Trophoblast cell (in vitro differentiated cells and primary cell): Measurements from ENCODE around the gene RTN4R.

ENCODE experiments used
- DNase-seq, 2 donors: peaks; one replicate each; pipeline ENCODE4 v3.0.0-alpha.2; 2016
- H2AFZ ChIP-seq: 2 replicates; pipeline ENCODE4 v1.6.1; 2013; ENCODE audit warnings: low read length, moderate library complexity, mild to moderate bottlenecking; ENCODE audit not compliant: insufficient read depth, poor library complexity
- H2AK5ac ChIP-seq: 2 replicates; pipeline ENCODE4 v1.6.1; 2013; ENCODE audit warnings: mild to moderate bottlenecking, low read length
- H2BK120ac ChIP-seq: 2 replicates; pipeline ENCODE4 v1.6.1; 2013; ENCODE audit warnings: low read length, mild to moderate bottlenecking, moderate library complexity; ENCODE audit not compliant: insufficient read depth, poor library complexity
- H2BK12ac ChIP-seq: 2 replicates; pipeline ENCODE4 v1.6.1; 2013; ENCODE audit warnings: mild to moderate bottlenecking, low read length, moderate library complexity
- H2BK5ac ChIP-seq: 2 replicates; pipeline ENCODE4 v1.6.1; 2013; ENCODE audit warnings: low read length, low read depth, moderate library complexity, mild to moderate bottlenecking; ENCODE audit not compliant: poor library complexity
- H3K14ac ChIP-seq: 2 replicates; pipeline ENCODE4 v1.6.1; 2013; ENCODE audit warnings: mild to moderate bottlenecking, low read length
- H3K18ac ChIP-seq: 2 replicates; pipeline ENCODE4 v1.6.1; 2013; ENCODE audit warnings: mild to moderate bottlenecking, low read length
- H3K23ac ChIP-seq: 2 replicates; pipeline ENCODE4 v1.6.1; 2013; ENCODE audit warnings: low read length
- H3K27ac ChIP-seq: 2 replicates; pipeline ENCODE4 v1.5.1; 2013; ENCODE audit warnings: low read depth, mild to moderate bottlenecking, inconsistent platforms, low read length, moderate library complexity
- H3K27me3 ChIP-seq: 2 replicates; pipeline ENCODE4 v1.6.1; 2013; ENCODE audit warnings: inconsistent platforms, mild to moderate bottlenecking, low read length, moderate library complexity; ENCODE audit not compliant: insufficient read depth
- H3K36me3 ChIP-seq, 2 experiments: 1 replicate in 1 of 2; 2 replicates in 1 of 2; pipeline ENCODE4 v1.6.1; 2013; ENCODE audit warnings: low read length in 2 of 2, mild to moderate bottlenecking in 2 of 2, moderate library complexity in 1 of 2; ENCODE audit not compliant: insufficient read depth in 2 of 2, control insufficient read depth in 1 of 2
- H3K4ac ChIP-seq: 2 replicates; pipeline ENCODE4 v1.6.1; 2013; ENCODE audit warnings: low read depth, mild to moderate bottlenecking, low read length, moderate library complexity
- H3K4me1 ChIP-seq, 2 experiments: 1 replicate in 1 of 2; 2 replicates in 1 of 2; pipeline ENCODE4 v1.6.1; 2013; ENCODE audit warnings: low read length in 2 of 2, mild to moderate bottlenecking in 2 of 2, moderate library complexity in 1 of 2; ENCODE audit not compliant: insufficient read depth in 2 of 2, control insufficient read depth in 1 of 2
- H3K4me2 ChIP-seq: 2 replicates; pipeline ENCODE4 v1.6.1; 2013; ENCODE audit warnings: inconsistent platforms, mild to moderate bottlenecking, low read length, moderate library complexity
- H3K4me3 ChIP-seq: 2 replicates; pipeline ENCODE4 v1.5.1; 2013; ENCODE audit warnings: mild to moderate bottlenecking, low read depth, low read length, inconsistent platforms
- H3K79me1 ChIP-seq: one replicate; pipeline ENCODE4 v1.6.1; 2013; ENCODE audit warnings: low read length
- H3K79me2 ChIP-seq: 2 replicates; pipeline ENCODE4 v1.6.1; 2013; ENCODE audit warnings: low read length, mild to moderate bottlenecking; ENCODE audit not compliant: control insufficient read depth, insufficient read depth, poor library complexity
- H3K9ac ChIP-seq: 2 replicates; pipeline ENCODE4 v1.6.1; 2013; ENCODE audit warnings: mild to moderate bottlenecking, low read length
- H3K9me3 ChIP-seq: 2 replicates; pipeline ENCODE4 v1.6.1; 2013; ENCODE audit warnings: low read depth, mild to moderate bottlenecking, control low read depth, inconsistent platforms, low read length; ENCODE audit not compliant: insufficient read depth
- H4K12ac ChIP-seq: 2 replicates; pipeline ENCODE4 v1.6.1; 2013; ENCODE audit warnings: low read depth, mild to moderate bottlenecking, low read length, moderate library complexity
- H4K8ac ChIP-seq: 2 replicates; pipeline ENCODE4 v1.6.1; 2013; ENCODE audit warnings: low read depth, mild to moderate bottlenecking, low read length, moderate library complexity
- H4K91ac ChIP-seq: one replicate; pipeline ENCODE4 v1.6.1; 2013; ENCODE audit warnings: low read depth, mild to moderate bottlenecking, low read length, moderate library complexity
- WGBS: extraction: QIAGEN DNeasy Blood & Tissue Kit; methylation state at CpG from one replicate; pipeline ENCODE4 v1.1.7; 2013; ENCODE audit warnings: missing lambda C conversion rate; ENCODE audit not compliant: insufficient read length, insufficient coverage; ENCODE audit errors: extremely low coverage; 5-methylcytosine and 5-hydroxymethylcytosine counted together

The RTN4R gene

DNA sequence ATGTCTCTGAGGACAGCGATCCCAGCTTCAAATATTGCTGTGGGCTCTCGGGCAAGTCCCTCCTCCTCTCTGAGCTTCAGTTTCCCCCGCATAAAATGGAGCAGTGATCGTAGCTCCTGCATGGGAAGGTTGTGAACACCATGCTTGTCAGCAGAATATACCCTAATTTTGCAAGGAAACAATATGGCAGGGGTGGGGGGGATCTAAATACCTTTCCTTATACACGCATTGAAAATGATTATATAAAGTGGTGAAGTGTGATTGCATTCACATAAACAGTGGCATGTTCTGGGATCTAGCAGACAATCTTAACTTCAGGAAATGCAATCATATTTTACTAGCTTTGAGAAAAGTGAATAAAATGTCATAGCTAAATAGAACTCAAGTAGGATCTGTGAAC, 24.0 kb upstream of the RTN4R start:
- H3K14ac ChIP-seq: no peak overlapping the region
- no CpG with 5 or more reads among the region's 5 CpGs for WGBS
- H4K12ac ChIP-seq: no peak overlapping the region
- no peak overlapping the region for H3K4me3 ChIP-seq
- H3K9me3 ChIP-seq: no peaks in the 10 kb centered on the region
- no peaks in the 10 kb centered on the region for H3K27me3 ChIP-seq
- H3K23ac ChIP-seq: no peak overlapping the region
- no peak overlapping the region for H4K91ac ChIP-seq
- no peak for DNase-seq
- no peak overlapping the region for H3K27ac ChIP-seq
- H3K4me2 ChIP-seq: no peak overlapping the region
- H3K36me3 ChIP-seq: no peaks in the 10 kb centered on the region
- no peak overlapping the region for H2AK5ac ChIP-seq
- no peak overlapping the region for H2BK12ac ChIP-seq
- no peaks in the 10 kb centered on the region for H3K79me2 ChIP-seq
- H3K9ac ChIP-seq: no peak overlapping the region
- H2BK5ac ChIP-seq: no peak overlapping the region
- no peaks in the 10 kb centered on the region for H3K79me1 ChIP-seq
- H3K4ac ChIP-seq: no peak overlapping the region
- H2BK120ac ChIP-seq: no peak overlapping the region
- H3K4me1 ChIP-seq: no peaks in the 10 kb centered on the region
- no peak overlapping the region for H4K8ac ChIP-seq
- H3K18ac ChIP-seq: no peak overlapping the region
- no peak overlapping the region for H2AFZ ChIP-seq

DNA sequence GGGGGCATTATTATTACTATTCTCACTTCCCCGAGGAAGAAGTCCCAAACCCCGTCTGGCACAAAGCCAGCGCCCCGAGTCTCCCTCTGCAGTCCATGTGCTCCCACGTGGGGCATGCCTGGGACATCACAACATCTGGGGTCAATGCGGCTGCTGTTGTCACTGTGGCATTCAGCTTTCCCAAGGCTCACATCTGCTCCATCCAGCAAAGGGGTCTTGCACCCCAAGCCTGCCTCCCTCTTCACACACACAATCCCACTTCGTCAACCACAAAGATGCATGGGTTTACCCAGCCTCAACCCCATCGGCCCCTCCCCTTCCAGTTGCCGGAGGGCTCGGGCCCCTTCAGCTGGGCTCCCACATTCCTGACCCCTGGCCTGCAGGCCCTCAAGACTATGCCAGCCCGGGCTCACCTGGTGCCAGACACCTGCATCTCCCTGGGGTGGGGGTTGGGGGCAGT, 23.5 kb upstream of the RTN4R start:
- Histone ChIP-seq H2BK12ac (no peak overlapping the region), H3K27me3 (no peaks in the 10 kb centered on the region), H3K4me2 (no peak overlapping the region), H3K23ac (no peak overlapping the region), H4K91ac (no peak overlapping the region), H3K79me1 (no peaks in the 10 kb centered on the region), H4K12ac (no peak overlapping the region), H3K4ac (no peak overlapping the region), H3K4me3 (no peak overlapping the region), H3K18ac (no peak overlapping the region), H3K9me3 (no peaks in the 10 kb centered on the region), H2BK120ac (no peak overlapping the region), H2BK5ac (no peak overlapping the region), H3K4me1 (no peaks in the 10 kb centered on the region), H3K27ac (no peak overlapping the region), H3K79me2 (no peaks in the 10 kb centered on the region), H4K8ac (no peak overlapping the region), H3K36me3 (no peaks in the 10 kb centered on the region), H3K14ac (no peak overlapping the region), H2AFZ (no peak overlapping the region), H2AK5ac (no peak overlapping the region), H3K9ac (no peak overlapping the region)
- no CpG with 5 or more reads among the region's 11 CpGs for WGBS
- no peak for DNase-seq

DNA sequence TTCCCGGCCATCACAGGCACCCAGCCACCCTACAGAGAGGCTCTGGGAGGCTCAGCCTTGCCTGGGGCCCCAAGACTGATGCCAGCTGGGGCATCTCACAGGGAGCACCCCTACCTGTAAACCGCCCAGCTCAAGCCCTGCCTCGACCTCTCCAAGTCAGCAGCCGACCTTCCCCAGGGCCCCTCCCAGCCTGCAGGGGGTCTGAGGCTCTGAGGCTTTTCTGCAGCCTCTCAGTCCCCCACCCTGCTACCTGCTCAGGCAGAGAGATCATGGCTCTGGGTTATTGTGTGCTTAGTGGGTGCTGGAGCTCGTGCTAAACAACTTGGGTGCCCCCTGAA, 23.1 kb upstream of the RTN4R start:
- Histone ChIP-seq H3K79me1 (no peaks in the 10 kb centered on the region), H3K79me2 (no peaks in the 10 kb centered on the region), H3K4me3 (no peak overlapping the region), H2AK5ac (no peak overlapping the region), H2BK120ac (no peak overlapping the region), H2AFZ (no peak overlapping the region), H3K27me3 (no peaks in the 10 kb centered on the region), H3K9me3 (no peaks in the 10 kb centered on the region), H3K36me3 (no peaks in the 10 kb centered on the region), H3K23ac (no peak overlapping the region), H4K8ac (no peak overlapping the region), H2BK12ac (no peak overlapping the region), H3K4ac (no peak overlapping the region), H3K18ac (no peak overlapping the region), H4K91ac (no peak overlapping the region), H2BK5ac (no peak overlapping the region), H4K12ac (no peak overlapping the region), H3K4me1 (no peaks in the 10 kb centered on the region), H3K4me2 (no peak overlapping the region), H3K9ac (no peak overlapping the region), H3K27ac (no peak overlapping the region), H3K14ac (no peak overlapping the region)
- no CpG with 5 or more reads among the region's 5 CpGs for WGBS
- DNase-seq: no peak

DNA sequence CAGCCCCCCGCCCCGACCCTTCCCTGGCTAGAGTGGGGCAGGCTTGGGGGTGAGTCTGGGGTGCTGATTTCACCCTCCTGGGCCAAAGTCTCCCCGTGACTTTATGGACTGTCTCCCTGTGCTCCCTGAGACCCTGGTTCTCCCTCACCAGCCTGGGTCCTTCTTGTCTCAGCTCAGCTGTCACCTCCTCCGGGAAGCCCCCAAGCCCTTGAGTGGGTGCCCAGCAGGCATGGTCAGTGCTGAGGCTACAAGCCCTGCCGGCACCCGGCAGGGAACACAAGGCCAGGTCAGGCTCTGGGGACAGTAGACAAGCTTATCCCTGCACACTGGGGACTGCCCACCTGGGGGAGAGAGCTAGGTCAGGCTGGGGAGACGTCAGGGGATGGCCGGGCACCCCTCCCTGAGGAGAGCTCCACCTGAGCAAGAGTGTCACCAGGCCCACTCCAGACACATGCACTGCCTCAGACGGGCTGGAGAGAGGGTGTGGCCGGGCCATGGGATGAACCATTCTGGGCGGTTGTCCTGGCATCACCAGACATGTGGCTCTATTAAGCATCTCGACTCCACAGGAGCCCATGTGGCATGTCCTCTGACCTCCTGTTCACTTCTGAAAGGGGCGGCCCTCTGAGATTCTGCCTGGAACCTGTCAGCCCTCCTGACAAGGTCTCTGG, 22.6 kb upstream of the RTN4R start:
- no peak overlapping the region for H3K18ac ChIP-seq
- no peaks in the 10 kb centered on the region for H3K36me3 ChIP-seq
- H3K27me3 ChIP-seq: no peaks in the 10 kb centered on the region
- H3K14ac ChIP-seq: no peak overlapping the region
- H2BK12ac ChIP-seq: no peak overlapping the region
- no peak overlapping the region for H3K23ac ChIP-seq
- no peak overlapping the region for H4K91ac ChIP-seq
- no peak overlapping the region for H2AFZ ChIP-seq
- H4K8ac ChIP-seq: no peak overlapping the region
- no peak overlapping the region for H2BK120ac ChIP-seq
- H2AK5ac ChIP-seq: no peak overlapping the region
- no peak overlapping the region for H3K4me3 ChIP-seq
- H3K4me2 ChIP-seq: no peak overlapping the region
- H4K12ac ChIP-seq: no peak overlapping the region
- H3K27ac ChIP-seq: no peak overlapping the region
- no CpG with 5 or more reads among the region's 13 CpGs for WGBS
- no peaks in the 10 kb centered on the region for H3K79me1 ChIP-seq
- DNase-seq: no peak
- no peaks in the 10 kb centered on the region for H3K79me2 ChIP-seq
- H3K9me3 ChIP-seq: no peaks in the 10 kb centered on the region
- no peak overlapping the region for H3K4ac ChIP-seq
- no peaks in the 10 kb centered on the region for H3K4me1 ChIP-seq
- H3K9ac ChIP-seq: no peak overlapping the region
- no peak overlapping the region for H2BK5ac ChIP-seq
